ENCODE data around the gene KCNH5. TPM values are rescaled to one million over a fixed set of nuclear protein-coding genes. Genes with fewer than 3 reads are reported as not detected.

The KCNH5 gene
- total and polyA plus RNA-seq, 2 of the 13 experiments (the other 11 are each of a cell fraction or from before 2014, with no cell fraction given): not detected

DNA sequence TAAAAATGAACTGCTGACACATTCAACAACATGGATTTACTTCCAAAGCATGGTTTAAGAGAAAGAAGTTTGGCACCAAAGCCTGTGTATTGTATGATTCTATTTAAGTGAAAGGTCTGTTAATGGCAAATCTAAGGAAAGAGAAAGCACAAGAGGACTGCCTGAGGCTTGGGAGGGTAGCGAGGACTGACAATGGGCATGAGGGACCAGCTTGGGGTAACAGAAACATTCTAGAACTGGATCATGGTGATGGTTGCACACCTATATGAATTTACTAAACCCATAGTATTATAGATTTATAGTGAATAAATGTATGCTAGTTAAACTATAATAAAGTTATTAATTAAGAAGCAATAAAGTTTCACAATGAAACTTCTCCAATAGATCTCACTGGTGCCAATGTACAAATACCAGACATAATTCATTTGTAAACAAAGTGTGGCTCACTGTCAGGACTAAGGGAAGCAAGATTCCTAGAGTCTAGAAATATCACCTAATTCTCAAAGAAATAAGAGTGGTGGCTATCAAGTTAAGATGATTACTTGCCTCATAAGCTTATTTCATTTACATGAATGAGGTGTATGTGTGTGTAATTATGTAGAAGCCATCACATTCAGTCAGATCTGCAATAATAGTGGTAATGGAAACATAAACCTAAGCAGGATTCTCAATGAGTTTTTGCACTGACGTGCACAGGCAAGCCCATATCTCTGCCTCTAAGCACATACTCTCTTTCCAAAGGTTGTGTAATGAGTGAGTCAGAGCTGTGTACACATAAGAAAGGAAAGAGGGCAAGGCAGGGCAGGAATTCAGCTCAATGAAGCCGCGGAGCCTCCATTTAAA, 353.4 kb downstream of the KCNH5 start (continued):
- no peak for TF ChIP-seq SYNCRIP (IDR thresholded peaks at IDR 0.05; ENCODE audit: insufficient read depth, low read depth, low read length)
- TF ChIP-seq ZNF547 (CRISPR knock-in tag; IDR thresholded peaks at IDR 0.05): no peak
- peak; percentile 81 for TF ChIP-seq KAT8 (CRISPR knock-in tag; IDR thresholded peaks at IDR 0.05)
- TF ChIP-seq, protein P1, sequence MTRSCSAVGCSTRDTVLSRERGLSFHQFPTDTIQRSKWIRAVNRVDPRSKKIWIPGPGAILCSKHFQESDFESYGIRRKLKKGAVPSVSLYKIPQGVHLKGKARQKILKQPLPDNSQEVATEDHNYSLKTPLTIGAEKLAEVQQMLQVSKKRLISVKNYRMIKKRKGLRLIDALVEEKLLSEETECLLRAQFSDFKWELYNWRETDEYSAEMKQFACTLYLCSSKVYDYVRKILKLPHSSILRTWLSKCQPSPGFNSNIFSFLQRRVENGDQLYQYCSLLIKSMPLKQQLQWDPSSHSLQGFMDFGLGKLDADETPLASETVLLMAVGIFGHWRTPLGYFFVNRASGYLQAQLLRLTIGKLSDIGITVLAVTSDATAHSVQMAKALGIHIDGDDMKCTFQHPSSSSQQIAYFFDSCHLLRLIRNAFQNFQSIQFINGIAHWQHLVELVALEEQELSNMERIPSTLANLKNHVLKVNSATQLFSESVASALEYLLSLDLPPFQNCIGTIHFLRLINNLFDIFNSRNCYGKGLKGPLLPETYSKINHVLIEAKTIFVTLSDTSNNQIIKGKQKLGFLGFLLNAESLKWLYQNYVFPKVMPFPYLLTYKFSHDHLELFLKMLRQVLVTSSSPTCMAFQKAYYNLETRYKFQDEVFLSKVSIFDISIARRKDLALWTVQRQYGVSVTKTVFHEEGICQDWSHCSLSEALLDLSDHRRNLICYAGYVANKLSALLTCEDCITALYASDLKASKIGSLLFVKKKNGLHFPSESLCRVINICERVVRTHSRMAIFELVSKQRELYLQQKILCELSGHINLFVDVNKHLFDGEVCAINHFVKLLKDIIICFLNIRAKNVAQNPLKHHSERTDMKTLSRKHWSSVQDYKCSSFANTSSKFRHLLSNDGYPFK (CRISPR knock-in tag; IDR thresholded peaks at IDR 0.05; ENCODE audit: borderline replicate concordance): no peak
- TF ChIP-seq FOXK1 (CRISPR knock-in tag; IDR thresholded peaks at IDR 0.05; ENCODE audit: borderline replicate concordance, low read depth): peak; percentile 70; the same call in 1 of the 2 replicates
- no peak for TF ChIP-seq ZSCAN12 (CRISPR knock-in tag; IDR thresholded peaks at IDR 0.05)
- TF ChIP-seq, protein P2, sequence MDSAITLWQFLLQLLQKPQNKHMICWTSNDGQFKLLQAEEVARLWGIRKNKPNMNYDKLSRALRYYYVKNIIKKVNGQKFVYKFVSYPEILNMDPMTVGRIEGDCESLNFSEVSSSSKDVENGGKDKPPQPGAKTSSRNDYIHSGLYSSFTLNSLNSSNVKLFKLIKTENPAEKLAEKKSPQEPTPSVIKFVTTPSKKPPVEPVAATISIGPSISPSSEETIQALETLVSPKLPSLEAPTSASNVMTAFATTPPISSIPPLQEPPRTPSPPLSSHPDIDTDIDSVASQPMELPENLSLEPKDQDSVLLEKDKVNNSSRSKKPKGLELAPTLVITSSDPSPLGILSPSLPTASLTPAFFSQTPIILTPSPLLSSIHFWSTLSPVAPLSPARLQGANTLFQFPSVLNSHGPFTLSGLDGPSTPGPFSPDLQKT (CRISPR knock-in tag; IDR thresholded peaks at IDR 0.05; ENCODE audit: borderline replicate concordance): no peak
- TF ChIP-seq SSRP1 (CRISPR knock-in tag; IDR thresholded peaks at IDR 0.05): 0 out of 2 replicates have a peak, but pooled peaks have one; percentile 41
- TF ChIP-seq, protein P3, sequence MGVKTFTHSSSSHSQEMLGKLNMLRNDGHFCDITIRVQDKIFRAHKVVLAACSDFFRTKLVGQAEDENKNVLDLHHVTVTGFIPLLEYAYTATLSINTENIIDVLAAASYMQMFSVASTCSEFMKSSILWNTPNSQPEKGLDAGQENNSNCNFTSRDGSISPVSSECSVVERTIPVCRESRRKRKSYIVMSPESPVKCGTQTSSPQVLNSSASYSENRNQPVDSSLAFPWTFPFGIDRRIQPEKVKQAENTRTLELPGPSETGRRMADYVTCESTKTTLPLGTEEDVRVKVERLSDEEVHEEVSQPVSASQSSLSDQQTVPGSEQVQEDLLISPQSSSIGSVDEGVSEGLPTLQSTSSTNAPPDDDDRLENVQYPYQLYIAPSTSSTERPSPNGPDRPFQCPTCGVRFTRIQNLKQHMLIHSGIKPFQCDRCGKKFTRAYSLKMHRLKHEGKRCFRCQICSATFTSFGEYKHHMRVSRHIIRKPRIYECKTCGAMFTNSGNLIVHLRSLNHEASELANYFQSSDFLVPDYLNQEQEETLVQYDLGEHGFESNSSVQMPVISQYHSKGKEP (CRISPR knock-in tag; IDR thresholded peaks at IDR 0.05): no peak
- no peak for TF ChIP-seq PHF20 (CRISPR knock-in tag; IDR thresholded peaks at IDR 0.05)
- TF ChIP-seq TAF1 (CRISPR knock-in tag; IDR thresholded peaks at IDR 0.05): no peak
- TF ChIP-seq, protein P4, sequence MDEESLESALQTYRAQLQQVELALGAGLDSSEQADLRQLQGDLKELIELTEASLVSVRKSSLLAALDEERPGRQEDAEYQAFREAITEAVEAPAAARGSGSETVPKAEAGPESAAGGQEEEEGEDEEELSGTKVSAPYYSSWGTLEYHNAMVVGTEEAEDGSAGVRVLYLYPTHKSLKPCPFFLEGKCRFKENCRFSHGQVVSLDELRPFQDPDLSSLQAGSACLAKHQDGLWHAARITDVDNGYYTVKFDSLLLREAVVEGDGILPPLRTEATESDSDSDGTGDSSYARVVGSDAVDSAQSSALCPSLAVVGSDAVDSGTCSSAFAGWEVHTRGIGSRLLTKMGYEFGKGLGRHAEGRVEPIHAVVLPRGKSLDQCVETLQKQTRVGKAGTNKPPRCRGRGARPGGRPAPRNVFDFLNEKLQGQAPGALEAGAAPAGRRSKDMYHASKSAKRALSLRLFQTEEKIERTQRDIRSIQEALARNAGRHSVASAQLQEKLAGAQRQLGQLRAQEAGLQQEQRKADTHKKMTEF (CRISPR knock-in tag; IDR thresholded peaks at IDR 0.05): peak; percentile 78
- no peak for TF ChIP-seq GFI1 (CRISPR knock-in tag; IDR thresholded peaks at IDR 0.05; ENCODE audit: borderline replicate concordance)
- no peak for TF ChIP-seq KDM5B (CRISPR knock-in tag; IDR thresholded peaks at IDR 0.05; ENCODE audit: borderline replicate concordance)
- TF ChIP-seq ZKSCAN8 (CRISPR knock-in tag; IDR thresholded peaks at IDR 0.05; ENCODE audit: borderline replicate concordance): no peak
- TF ChIP-seq ZNF24 (IDR thresholded peaks at IDR 0.05): peak; percentile 57; the same call in 1 of the 2 replicates
- TF ChIP-seq CBX2 (IDR thresholded peaks at IDR 0.05; ENCODE audit: low read depth, low read length): no peak
- no peak for TF ChIP-seq CBX2 (CRISPR knock-in tag; IDR thresholded peaks at IDR 0.05; ENCODE audit: low read depth)
- TF ChIP-seq BRD4 (CRISPR knock-in tag; IDR thresholded peaks at IDR 0.05): no peak
- TF ChIP-seq ZNF121 (CRISPR knock-in tag; IDR thresholded peaks at IDR 0.05): no peak
- no peak for TF ChIP-seq ZNF10 (CRISPR knock-in tag; IDR thresholded peaks at IDR 0.05; ENCODE audit: borderline replicate concordance, low read depth)
- no peak for TF ChIP-seq HCFC1 (IDR thresholded peaks at IDR 0.05; ENCODE audit: low read depth, low read length)
- TF ChIP-seq SALL1 (CRISPR knock-in tag; IDR thresholded peaks at IDR 0.05): peak; percentile 83
- no peak for TF ChIP-seq ZNF274 (CRISPR knock-in tag; IDR thresholded peaks at IDR 0.05)
